ENCODE results near the gene NQO2. TPM values are rescaled to one million over a fixed set of nuclear protein-coding genes. Genes with fewer than 3 reads are reported as not detected.

Gene NQO2
- total and polyA plus RNA-seq, 2 donors (not counting 1 experiment from before 2014, with no cell fraction given), result 6.2 to 21.5 TPM

DNA sequence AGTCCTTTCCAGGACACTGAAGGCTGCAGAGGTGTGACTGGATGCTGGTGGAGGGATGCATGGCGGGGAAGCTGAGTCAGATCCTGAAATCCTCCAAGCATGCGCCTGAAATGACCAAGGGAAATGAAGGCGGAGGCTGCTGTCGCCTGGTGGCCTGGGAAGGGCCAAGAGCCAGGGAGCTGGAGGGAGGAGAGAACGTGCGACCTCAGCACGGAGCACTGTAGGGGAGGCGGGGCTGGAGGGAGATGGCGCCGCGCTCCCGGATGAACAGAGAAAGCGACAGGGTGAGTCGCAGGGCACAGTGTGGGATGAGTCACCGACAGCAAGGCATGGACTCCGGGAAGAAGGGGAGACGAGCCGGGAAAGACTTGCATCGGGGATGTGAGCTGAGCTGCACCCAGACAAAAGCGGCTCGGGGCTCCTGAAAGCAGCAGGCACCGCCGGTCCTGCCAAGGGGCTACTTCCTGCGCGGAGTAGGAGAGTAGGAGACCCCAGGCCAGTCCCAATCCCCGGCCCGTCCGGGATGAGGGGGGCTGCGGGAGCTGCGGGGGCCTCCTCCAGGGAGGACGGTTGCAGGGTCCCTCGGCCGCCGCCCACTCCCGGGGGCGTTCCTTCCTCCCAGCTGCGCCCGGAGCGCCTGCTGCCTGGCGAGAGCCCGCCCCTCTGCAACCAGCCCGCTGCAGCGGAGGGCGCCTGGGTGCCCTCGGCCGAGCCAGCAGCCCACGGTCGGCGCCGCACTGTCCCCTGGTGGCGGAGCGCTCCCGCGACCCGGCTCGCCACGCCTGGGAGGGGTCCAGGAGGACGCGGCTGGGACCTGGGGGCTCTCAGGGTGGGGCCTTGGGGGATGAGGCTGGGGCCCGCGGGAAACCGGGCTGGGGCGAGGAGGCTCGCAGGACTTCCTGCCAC is 11.0 kb upstream of the NQO2 start:
- Mint-ChIP-seq H3K4me1 (peaks cover 25% of the 10 kb centered on the region), H3K9me3 (ENCODE audit: insufficient read depth) (no peaks in the 10 kb centered on the region), H3K4me3 (peak overlapping the region; percentile 98), H3K27ac (peak overlapping the region; percentile 100), H3K27me3 (peaks cover 2% of the 10 kb centered on the region)
- WGBS (ENCODE audit: insufficient coverage), result under 1% methylated on average over 59 of the region's 64 CpGs
- CTCF ChIA-PET, result interaction anchor here (0.7 to 6.2 kb wide), 36 partner anchors 9 to 262 kb away, joined by 3 to 103 read pairs (median 6); partner anchors contain the start of genes NQO2, RIPK1, SERPINB1 and SERPINB6
- ATAC-seq (ENCODE audit: low read depth) (peak; percentile 80), DNase-seq (peak; percentile 90)
- intact Hi-C loops (cut with micrococcal nuclease), result loop anchor here (1.0 to 5.0 kb wide), 13 partner anchors 17 to 1029 kb away; partner anchors contain the start of genes BPHL, SERPINB1, SERPINB6 and WRNIP1
- TF ChIP-seq EZH2 (IDR thresholded peaks at IDR 0.05; ENCODE audit: borderline replicate concordance, insufficient read depth, low read depth, low read length, poor library complexity, severe bottlenecking) (no peak), CTCF (IDR thresholded peaks at IDR 0.05) (peak; percentile 88)
- Histone ChIP-seq H3K27me3 (replicated peaks in 1 of 4; ENCODE audit: control extremely low read depth in 1 of 4, control insufficient read depth in 3 of 4, insufficient read depth in 4 of 4, low read length in 3 of 4) (no peaks in the 10 kb centered on the region), H3K9ac (ENCODE audit: low read length) (peak overlapping the region; percentile 85), H3K9me3 (ENCODE audit: control extremely low read depth in 1 of 3, control insufficient read depth in 2 of 3, insufficient read depth in 1 of 3, low read length in 2 of 3) (no peaks in the 10 kb centered on the region), H4K20me1 (ENCODE audit: control insufficient read depth, insufficient read depth, low read length, poor library complexity, severe bottlenecking) (no peaks in the 10 kb centered on the region), H3K4me2 (replicated peaks; ENCODE audit: low read depth, low read length, poor library complexity, severe bottlenecking) (peak overlapping the region; percentile 78), H3K79me2 (ENCODE audit: control insufficient read depth, insufficient read depth, low read length) (no peaks in the 10 kb centered on the region), H3K4me1 (ENCODE audit: control insufficient read depth in 2 of 2, insufficient read depth in 2 of 2, low read length in 2 of 2) (peaks cover 10 to 22% of the 10 kb centered on the region in 2 donors), H3K4me3 (ENCODE audit: control extremely low read depth in 1 of 5, extremely low read depth in 1 of 5, insufficient read depth in 1 of 5, low read depth in 2 of 5, low read length in 4 of 5) (peak overlapping the region; percentile 79 to 93 (median 91)), H3K27ac (ENCODE audit: low read length in 2 of 2) (peak overlapping the region; percentile 94 to 97), H2AFZ (ENCODE audit: insufficient read depth, low read depth, low read length, poor library complexity, severe bottlenecking) (peak overlapping the region; percentile 85), H3K36me3 (replicated peaks in 1 of 2; ENCODE audit: control extremely low read depth in 1 of 2, control insufficient read depth in 1 of 2, extremely low read depth in 1 of 2, insufficient read depth in 2 of 2, low read length in 1 of 2) (no peaks in the 10 kb centered on the region)
- POLR2A ChIA-PET, result interaction anchor here (0.6 to 3.0 kb wide), 17 partner anchors 10 to 223 kb away, joined by 3 to 23 read pairs (median 4); partner anchors contain the start of genes RIPK1, SERPINB1, SERPINB6 and WRNIP1
